ENCODE measurements around the gene FBXW8. TPM values are rescaled to one million over a fixed set of nuclear protein-coding genes. Genes with fewer than 3 reads are reported as not detected.

The FBXW8 gene
- total and polyA plus RNA-seq, 2 donors from 2014 or later, result 3.3 to 20.3 TPM

DNA sequence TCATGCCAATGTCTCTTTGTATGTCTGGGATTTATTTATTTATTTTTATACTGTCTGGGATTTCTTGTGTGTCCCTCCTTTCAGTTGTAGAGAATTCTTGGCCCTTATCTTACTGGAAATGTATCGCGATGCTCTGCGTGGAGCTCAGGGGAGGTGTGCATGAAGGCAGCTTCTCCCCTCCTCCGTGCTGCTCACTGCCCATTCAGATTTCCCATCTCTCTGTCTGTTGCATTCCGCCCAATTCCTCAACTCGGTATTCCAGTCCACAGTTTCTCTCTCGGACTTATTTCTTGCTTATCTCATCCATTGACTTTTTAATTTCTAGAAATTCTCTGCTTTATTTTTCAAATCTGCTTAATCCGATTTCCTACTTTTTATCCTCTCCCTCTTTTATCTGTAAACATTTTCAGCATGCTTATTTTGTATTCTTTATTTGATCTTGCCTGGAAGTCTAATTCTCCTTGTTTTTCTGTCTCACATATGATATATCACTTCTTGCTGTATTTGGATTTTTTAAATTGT, 93.2 kb downstream of the FBXW8 start:
- DNase-seq, result no peak
- H3K4me1 ChIP-seq (ENCODE audit: control insufficient read depth in 2 of 3, insufficient read depth in 2 of 3, low read depth in 1 of 3, low read length in 3 of 3), result no peaks in the 10 kb centered on the region
- H3K9ac ChIP-seq (ENCODE audit: low read length in 3 of 3), result no peak overlapping the region
- no peak for FAIRE-seq
- H3K36me3 ChIP-seq (ENCODE audit: control insufficient read depth in 2 of 3, insufficient read depth in 3 of 3, low read length in 3 of 3), result peaks cover 3 to 15% (median 8%) of the 10 kb centered on the region in 3 donors
- no peak overlapping the region for H3K27ac ChIP-seq (ENCODE audit: low read depth in 2 of 2, low read length in 2 of 2)
- no peaks in the 10 kb centered on the region for H3K27me3 ChIP-seq (ENCODE audit: control insufficient read depth, insufficient read depth, low read length)
- intact Hi-C loops (cut with DNase I), result no loop called here
- no peaks in the 10 kb centered on the region for H3K9me3 ChIP-seq (ENCODE audit: control insufficient read depth in 2 of 3, insufficient read depth in 1 of 3, low read length in 3 of 3)
- TF ChIP-seq, protein P1, sequence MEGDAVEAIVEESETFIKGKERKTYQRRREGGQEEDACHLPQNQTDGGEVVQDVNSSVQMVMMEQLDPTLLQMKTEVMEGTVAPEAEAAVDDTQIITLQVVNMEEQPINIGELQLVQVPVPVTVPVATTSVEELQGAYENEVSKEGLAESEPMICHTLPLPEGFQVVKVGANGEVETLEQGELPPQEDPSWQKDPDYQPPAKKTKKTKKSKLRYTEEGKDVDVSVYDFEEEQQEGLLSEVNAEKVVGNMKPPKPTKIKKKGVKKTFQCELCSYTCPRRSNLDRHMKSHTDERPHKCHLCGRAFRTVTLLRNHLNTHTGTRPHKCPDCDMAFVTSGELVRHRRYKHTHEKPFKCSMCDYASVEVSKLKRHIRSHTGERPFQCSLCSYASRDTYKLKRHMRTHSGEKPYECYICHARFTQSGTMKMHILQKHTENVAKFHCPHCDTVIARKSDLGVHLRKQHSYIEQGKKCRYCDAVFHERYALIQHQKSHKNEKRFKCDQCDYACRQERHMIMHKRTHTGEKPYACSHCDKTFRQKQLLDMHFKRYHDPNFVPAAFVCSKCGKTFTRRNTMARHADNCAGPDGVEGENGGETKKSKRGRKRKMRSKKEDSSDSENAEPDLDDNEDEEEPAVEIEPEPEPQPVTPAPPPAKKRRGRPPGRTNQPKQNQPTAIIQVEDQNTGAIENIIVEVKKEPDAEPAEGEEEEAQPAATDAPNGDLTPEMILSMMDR (IDR thresholded peaks at IDR 0.05; ENCODE audit: borderline replicate concordance, extremely low read depth, insufficient read depth), result no peak
- H3K4me3 ChIP-seq (ENCODE audit: low read length in 3 of 3), result no peak overlapping the region

DNA sequence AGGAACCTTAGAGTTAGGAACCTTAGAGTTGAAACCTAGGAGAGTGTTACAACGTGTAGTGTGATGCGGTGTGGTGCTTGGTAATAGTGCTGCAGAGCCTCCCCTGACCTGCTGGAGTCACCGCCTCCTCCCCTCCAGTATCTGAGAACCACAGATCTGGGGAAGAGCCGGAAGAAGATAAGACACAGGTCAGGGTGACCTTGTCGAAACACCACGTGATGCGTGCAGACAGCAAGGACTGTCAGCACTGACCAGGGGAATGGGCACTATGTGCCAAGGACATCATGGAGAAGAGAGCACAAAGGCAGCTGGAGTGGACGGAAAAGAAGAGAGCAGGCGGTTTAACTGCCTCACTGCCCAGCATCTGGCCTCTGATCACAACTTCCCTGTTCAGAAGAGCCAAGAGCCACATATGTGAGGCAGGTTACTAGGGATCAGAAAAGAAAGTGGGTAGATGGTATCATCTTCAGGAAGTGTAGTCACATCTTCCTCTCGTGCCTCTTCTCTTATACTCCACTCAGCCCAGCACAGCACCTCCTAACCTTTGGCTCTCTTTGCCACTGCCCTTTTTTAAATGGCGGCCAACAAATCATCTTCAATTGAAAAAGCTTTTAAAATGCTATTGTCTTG, 94.8 kb downstream of the FBXW8 start:
- Histone ChIP-seq H3K4me1 (ENCODE audit: control insufficient read depth in 2 of 3, insufficient read depth in 2 of 3, low read depth in 1 of 3, low read length in 3 of 3) (no peaks in the 10 kb centered on the region), H3K27me3 (ENCODE audit: control insufficient read depth, insufficient read depth, low read length) (no peaks in the 10 kb centered on the region), H3K27ac (ENCODE audit: low read depth in 2 of 2, low read length in 2 of 2) (no peak overlapping the region), H3K36me3 (ENCODE audit: control insufficient read depth in 2 of 3, insufficient read depth in 3 of 3, low read length in 3 of 3) (peaks cover 3 to 20% (median 8%) of the 10 kb centered on the region in 3 donors), H3K4me3 (ENCODE audit: low read length in 3 of 3) (no peak overlapping the region), H3K9ac (ENCODE audit: low read length in 3 of 3) (no peak overlapping the region), H3K9me3 (ENCODE audit: control insufficient read depth in 2 of 3, insufficient read depth in 1 of 3, low read length in 3 of 3) (no peaks in the 10 kb centered on the region)
- intact Hi-C loops (cut with DNase I), result no loop called here
- TF ChIP-seq, protein P1 (IDR thresholded peaks at IDR 0.05; ENCODE audit: borderline replicate concordance, extremely low read depth, insufficient read depth), result no peak
- FAIRE-seq (no peak), DNase-seq (no peak)

DNA sequence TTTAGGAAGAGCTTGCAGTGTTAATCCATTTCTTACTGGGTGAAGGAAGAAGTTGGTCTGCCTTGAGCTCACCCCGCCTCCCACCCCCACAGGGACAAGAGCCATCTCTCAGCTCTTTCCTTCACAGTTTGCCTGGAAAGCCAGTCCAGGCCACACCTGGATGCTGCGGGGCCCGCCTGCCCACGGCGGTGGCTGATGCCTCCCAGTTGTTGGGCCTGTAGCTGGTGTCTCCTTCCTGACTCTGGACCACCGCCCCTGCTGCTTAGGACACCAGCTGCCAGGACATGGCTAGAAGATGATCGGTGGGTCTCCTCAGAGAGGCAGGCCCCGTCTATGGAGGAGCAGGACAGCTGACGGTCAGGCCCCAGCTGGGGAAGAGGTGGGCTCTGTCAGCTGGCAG, 95.6 kb downstream of the FBXW8 start:
- H3K9ac ChIP-seq (ENCODE audit: low read length in 3 of 3), result no peak overlapping the region
- no peaks in the 10 kb centered on the region for H3K27me3 ChIP-seq (ENCODE audit: control insufficient read depth, insufficient read depth, low read length)
- TF ChIP-seq, protein P1 (IDR thresholded peaks at IDR 0.05; ENCODE audit: borderline replicate concordance, extremely low read depth, insufficient read depth), result no peak
- intact Hi-C loops (cut with DNase I), result no loop called here
- no peak for DNase-seq
- H3K9me3 ChIP-seq (ENCODE audit: control insufficient read depth in 2 of 3, insufficient read depth in 1 of 3, low read length in 3 of 3), result no peaks in the 10 kb centered on the region
- H3K27ac ChIP-seq (ENCODE audit: low read depth in 2 of 2, low read length in 2 of 2), result no peak overlapping the region
- peaks cover 3 to 21% (median 8%) of the 10 kb centered on the region in 3 donors for H3K36me3 ChIP-seq (ENCODE audit: control insufficient read depth in 2 of 3, insufficient read depth in 3 of 3, low read length in 3 of 3)
- no peak for FAIRE-seq
- H3K4me1 ChIP-seq (ENCODE audit: control insufficient read depth in 2 of 3, insufficient read depth in 2 of 3, low read depth in 1 of 3, low read length in 3 of 3), result no peaks in the 10 kb centered on the region
- H3K4me3 ChIP-seq (ENCODE audit: low read length in 3 of 3), result no peak overlapping the region

Measured in kidney (tissue), 14 donors.